Mesodermal cell (in vitro differentiated cells): ENCODE measurements around the gene CELF2.
"Not testable (repeated sequence)": the region's sequence is repeated elsewhere in the genome, so short reads cannot be mapped to it uniquely, and the experiment has no call there.

Experiments used
- H3K27ac ChIP-seq: 2 replicates; pipeline ENCODE4 v1.7.0; 2013; ENCODE audit warnings: mild to moderate bottlenecking, low read depth, low read length, moderate library complexity; ENCODE audit not compliant: severe bottlenecking
- H3K36me3 ChIP-seq: 2 replicates; pipeline ENCODE4 v1.7.1; 2013; ENCODE audit warnings: mild to moderate bottlenecking, low read length, moderate library complexity; ENCODE audit not compliant: control insufficient read depth, insufficient read depth
- H3K4me1 ChIP-seq: one replicate; pipeline ENCODE4 v1.7.1; 2013; ENCODE audit warnings: mild to moderate bottlenecking, low read length; ENCODE audit not compliant: insufficient read depth, control insufficient read depth, poor library complexity, severe bottlenecking
- H3K4me3 ChIP-seq: 2 replicates; pipeline ENCODE4 v1.7.0; 2013; ENCODE audit warnings: low read length, control low read depth, mild to moderate bottlenecking; ENCODE audit not compliant: insufficient read depth, poor library complexity, severe bottlenecking; ENCODE audit errors: extremely low read depth
- H3K9me3 ChIP-seq: 2 replicates; pipeline ENCODE4 v1.7.1; 2013; ENCODE audit warnings: mild to moderate bottlenecking, low read length, moderate library complexity; ENCODE audit not compliant: control insufficient read depth
- WGBS, 2 experiments: methylation state at CpG; one replicate each; pipeline ENCODE4 v1.1.5; 2013; ENCODE audit warnings: missing lambda C conversion rate in 2 of 2; ENCODE audit not compliant: insufficient coverage in 2 of 2; 5-methylcytosine and 5-hydroxymethylcytosine counted together

Gene CELF2

GRCh38 chr10:11338160-11338844, 320.6 kb downstream of the CELF2 start:
- Histone ChIP-seq H3K9me3 (no peaks in the 10 kb centered on the region), H3K4me3 (no peak overlapping the region), H3K4me1 (peaks cover 61% of the 10 kb centered on the region), H3K27ac (no peak overlapping the region), H3K36me3 (no peaks in the 10 kb centered on the region)
- WGBS, 2 experiments = 94 to 99% methylated on average over 9 of the region's 10 CpGs

- H3K9me3 ChIP-seq = no peaks in the 10 kb centered on the region
- 87 to 90% methylated on average over 6 to 7 of the region's 7 CpGs for WGBS, 2 experiments
- no peak overlapping the region for H3K27ac ChIP-seq
- no peaks in the 10 kb centered on the region for H3K36me3 ChIP-seq
- H3K4me3 ChIP-seq = no peak overlapping the region
- H3K4me1 ChIP-seq = peaks cover 56% of the 10 kb centered on the region
Measured at GRCh38 chr10:11339013-11339412, 321.3 kb downstream of the CELF2 start.

DNA sequence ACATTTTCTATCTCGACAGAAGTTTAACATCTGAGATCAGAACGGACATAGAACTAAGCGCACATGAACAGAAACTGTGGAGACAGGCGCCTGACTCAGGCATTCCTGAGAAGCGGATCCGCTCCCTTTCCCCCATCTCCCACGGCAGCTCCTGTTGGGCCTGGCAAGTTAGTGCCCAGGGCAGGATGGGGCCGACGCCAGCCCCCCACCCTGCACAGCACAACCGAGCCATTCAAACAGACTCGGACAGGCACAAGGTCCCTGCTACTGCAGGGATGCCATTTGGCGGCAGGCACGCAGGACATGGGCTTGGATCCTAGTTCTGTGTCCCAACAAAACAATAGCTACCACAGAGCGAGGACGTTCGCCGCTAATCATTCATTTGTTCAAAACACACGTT, 322.0 kb downstream of the CELF2 start:
- Histone ChIP-seq H3K4me1 (peaks cover 49% of the 10 kb centered on the region), H3K4me3 (no peak overlapping the region), H3K27ac (no peak overlapping the region), H3K9me3 (no peaks in the 10 kb centered on the region), H3K36me3 (no peaks in the 10 kb centered on the region)
- WGBS, 2 experiments = 87 to 90% methylated on average over 14 to 17 of the region's 18 CpGs

GRCh38 chr10:11341283-11341960, 323.8 kb downstream of the CELF2 start:
- Histone ChIP-seq H3K4me1 (peaks cover 32% of the 10 kb centered on the region), H3K27ac (no peak overlapping the region), H3K4me3 (no peak overlapping the region), H3K36me3 (no peaks in the 10 kb centered on the region), H3K9me3 (no peaks in the 10 kb centered on the region)
- 98% methylated on average over 5 of the region's 5 CpGs for WGBS, 2 experiments

GRCh38 chr10:11344081-11344480, 326.4 kb downstream of the CELF2 start:
- no peaks in the 10 kb centered on the region for H3K36me3 ChIP-seq
- H3K4me3 ChIP-seq = no peak overlapping the region
- H3K4me1 ChIP-seq = peaks cover 5% of the 10 kb centered on the region
- no peaks in the 10 kb centered on the region for H3K9me3 ChIP-seq
- 94 to 95% methylated on average over 29 to 30 of the region's 30 CpGs for WGBS, 2 experiments
- H3K27ac ChIP-seq = no peak overlapping the region

DNA sequence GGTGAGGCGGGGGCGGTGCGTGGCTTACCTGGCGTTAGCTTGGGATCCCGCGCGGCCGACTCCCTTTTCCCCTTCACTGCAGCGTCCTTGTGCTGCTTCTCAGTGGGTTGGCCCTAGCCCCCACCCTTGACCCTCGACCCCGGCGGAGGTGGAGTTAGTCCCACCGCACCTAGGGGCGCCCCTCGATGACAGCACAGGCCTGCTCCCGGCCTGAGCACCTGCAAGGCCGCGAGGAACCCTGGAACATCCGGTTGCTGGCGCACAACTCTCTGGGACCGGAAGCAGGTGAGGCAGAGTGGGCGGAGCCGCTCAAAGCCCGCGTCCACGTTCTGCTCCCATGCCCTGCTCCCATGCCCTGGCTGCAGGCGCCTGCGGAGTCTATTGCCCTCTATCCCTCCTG, 326.9 kb downstream of the CELF2 start:
- WGBS, 2 experiments = 95 to 97% methylated on average over 16 to 28 of the region's 28 CpGs
- Histone ChIP-seq H3K4me1 (peaks cover 1% of the 10 kb centered on the region), H3K27ac (no peak overlapping the region), H3K36me3 (no peaks in the 10 kb centered on the region), H3K4me3 (no peak overlapping the region), H3K9me3 (no peaks in the 10 kb centered on the region)

GRCh38 chr10:11345224-11346054, 327.8 kb downstream of the CELF2 start:
- Histone ChIP-seq H3K4me1 (peaks cover 6% of the 10 kb centered on the region), H3K4me3 (no peak overlapping the region), H3K27ac (no peak overlapping the region), H3K9me3 (no peaks in the 10 kb centered on the region), H3K36me3 (no peaks in the 10 kb centered on the region)
- 86 to 93% methylated on average over 3 to 6 of the region's 10 CpGs for WGBS, 2 experiments

DNA sequence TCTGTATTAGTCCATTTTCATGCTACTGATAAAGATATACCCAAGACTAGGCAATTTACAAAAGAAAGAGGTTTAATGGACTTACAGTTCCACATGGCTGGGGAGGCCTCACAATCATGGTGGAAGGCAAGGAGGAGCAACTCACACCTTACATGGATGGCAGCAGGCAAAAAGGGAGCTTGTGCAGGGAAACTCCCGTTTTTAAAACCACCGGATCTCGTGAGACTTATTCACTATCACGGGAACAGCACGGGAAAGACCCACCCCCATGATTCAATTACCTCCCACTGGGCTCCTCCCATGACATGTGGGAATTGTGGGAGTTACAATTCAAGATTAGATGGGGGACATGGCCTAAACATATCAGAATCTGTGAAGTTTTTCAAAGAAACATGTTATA, 329.9 kb downstream of the CELF2 start:
- H3K36me3 ChIP-seq, H3K9me3 ChIP-seq, H3K4me1 ChIP-seq, H3K27ac ChIP-seq, H3K4me3 ChIP-seq: not testable (repeated sequence)
- 100% methylated on average over 2 to 3 of the region's 5 CpGs for WGBS, 2 experiments

- Histone ChIP-seq H3K9me3 (no peaks in the 10 kb centered on the region), H3K36me3 (no peaks in the 10 kb centered on the region), H3K27ac (no peak overlapping the region), H3K4me1 (peaks cover 6% of the 10 kb centered on the region), H3K4me3 (no peak overlapping the region)
- WGBS, 2 experiments = 95 to 96% methylated on average over 9 of the region's 9 CpGs
Measured at GRCh38 chr10:11351801-11352200, 334.1 kb downstream of the CELF2 start.

- Histone ChIP-seq H3K27ac (no peak overlapping the region), H3K36me3 (no peaks in the 10 kb centered on the region), H3K4me3 (no peak overlapping the region), H3K9me3 (no peaks in the 10 kb centered on the region), H3K4me1 (peaks cover 6% of the 10 kb centered on the region)
- 86 to 90% methylated on average over 7 to 8 of the region's 12 CpGs for WGBS, 2 experiments
Measured at GRCh38 chr10:11353006-11353896, 335.6 kb downstream of the CELF2 start.
